GM21360 (cell line): ENCODE results near the gene TMEM217.
A peak's percentile ranks its signal among the peaks of the same experiment; 100 is the strongest.
"Not testable (repeated sequence)": the region's sequence is repeated elsewhere in the genome, so short reads cannot be mapped to it uniquely, and the experiment has no call there.

Experiments
- ATAC-seq: cut with Tn5 transposase; IDR thresholded peaks from one replicate; pipeline ENCODE4 v1.9.1; 2021; ENCODE audit warnings: mild to moderate bottlenecking, moderate library complexity; ENCODE audit not compliant: unreplicated experiment

The TMEM217 gene

GRCh38 chr6:37187321-37188022 lies 70.5 kb downstream of the TMEM217 start:
- ATAC-seq, result no peak

DNA sequence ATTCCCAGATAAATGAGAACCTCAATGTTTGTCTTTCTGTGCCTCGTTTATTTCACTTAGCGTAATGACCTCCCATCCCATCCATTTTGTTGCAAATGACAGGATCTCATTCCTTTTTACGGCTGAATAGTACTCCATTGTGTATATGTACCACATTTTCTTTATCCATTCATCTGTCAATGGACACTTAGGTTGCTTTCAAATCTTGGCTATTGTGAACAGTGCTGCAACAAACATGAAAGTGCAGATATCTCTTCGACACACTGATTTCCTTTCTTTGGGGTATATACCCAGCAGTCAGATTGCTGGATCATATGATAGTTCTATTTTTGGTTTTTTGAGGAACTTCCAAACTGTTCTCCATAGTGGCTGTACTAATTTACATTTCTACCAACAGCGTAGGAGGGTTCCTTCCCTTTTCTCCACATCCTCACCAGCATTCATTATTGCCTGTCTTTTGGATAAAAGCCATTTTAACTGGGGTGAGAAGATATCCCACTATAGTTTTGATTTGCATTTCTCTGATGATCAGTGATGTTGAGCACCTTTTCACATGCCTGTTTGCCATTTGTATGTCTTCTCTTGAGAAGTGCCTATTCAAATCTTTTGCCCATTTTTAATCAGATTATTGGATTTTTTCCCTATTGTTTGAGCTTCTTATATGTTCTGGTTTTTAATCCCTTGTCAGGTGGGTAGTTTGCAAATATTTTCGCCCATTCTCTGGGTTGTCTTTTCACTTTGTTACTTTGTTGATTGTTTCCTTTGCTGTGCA lies 71.8 kb downstream of the TMEM217 start:
- ATAC-seq, result not testable (repeated sequence)

DNA sequence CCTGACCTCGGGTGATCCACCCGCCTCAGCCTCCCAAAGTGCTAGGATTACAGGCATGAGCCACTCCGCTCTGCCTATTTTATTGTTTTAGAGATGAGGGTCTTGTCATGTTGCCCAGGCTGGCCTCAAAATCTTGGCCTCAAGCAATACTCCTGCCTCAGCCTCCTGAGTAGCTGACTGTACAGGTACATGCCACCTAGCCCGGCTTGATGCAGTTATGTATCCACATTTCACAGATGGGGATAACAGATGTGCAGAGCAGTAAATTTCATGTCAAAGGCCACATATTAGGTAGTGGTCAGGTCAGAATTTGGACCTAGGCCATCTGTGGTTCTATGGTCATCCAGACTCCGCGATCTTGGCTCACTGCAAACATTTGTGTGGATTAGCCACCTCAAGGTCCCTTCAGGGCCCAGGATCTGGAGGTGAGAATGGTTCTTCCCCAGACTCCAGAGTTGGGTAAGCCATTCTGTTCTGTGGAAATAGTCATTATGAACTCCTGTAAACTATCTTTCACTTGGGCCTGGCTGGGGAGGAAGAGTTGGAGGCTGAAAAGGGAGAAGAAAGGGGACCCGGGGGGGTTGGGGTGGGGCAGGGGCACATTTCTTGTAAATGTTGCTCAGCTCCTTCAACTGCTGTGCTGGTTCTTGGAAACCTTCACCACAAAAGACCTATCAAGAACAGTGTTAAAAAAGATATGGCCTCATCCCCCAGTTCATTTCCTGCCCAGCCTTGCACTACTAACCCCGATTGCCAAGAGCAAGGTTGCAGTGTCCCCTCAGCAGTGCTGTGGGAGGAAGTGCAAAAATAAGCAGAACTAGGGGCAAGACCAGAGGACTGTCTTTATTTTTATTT lies 75.0 kb downstream of the TMEM217 start:
- ATAC-seq, result no peak

DNA sequence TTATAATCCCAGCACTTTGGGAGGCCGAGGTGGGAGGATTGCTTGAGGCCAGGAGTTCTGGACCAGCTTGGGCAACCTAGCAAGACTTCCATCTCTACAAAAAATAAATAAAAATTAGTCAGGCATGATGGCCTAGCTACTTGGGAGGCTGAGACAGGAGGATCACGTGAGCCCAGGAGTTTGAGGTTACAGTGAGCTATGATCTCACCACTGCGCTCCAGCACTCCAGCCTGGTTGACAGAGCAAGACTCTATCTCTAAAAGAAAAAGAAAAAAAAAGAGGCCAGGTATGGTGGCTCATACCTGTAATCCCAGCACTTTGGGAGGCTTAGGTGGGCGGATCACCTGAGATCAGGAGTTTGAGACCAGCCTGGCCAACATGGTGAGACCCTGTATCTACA lies 77.3 kb downstream of the TMEM217 start:
- not testable (repeated sequence) for ATAC-seq

GRCh38 chr6:37180075-37180474 lies 77.9 kb downstream of the TMEM217 start:
- no peak for ATAC-seq

GRCh38 chr6:37177935-37178517 lies 79.9 kb downstream of the TMEM217 start:
- no peak for ATAC-seq

DNA sequence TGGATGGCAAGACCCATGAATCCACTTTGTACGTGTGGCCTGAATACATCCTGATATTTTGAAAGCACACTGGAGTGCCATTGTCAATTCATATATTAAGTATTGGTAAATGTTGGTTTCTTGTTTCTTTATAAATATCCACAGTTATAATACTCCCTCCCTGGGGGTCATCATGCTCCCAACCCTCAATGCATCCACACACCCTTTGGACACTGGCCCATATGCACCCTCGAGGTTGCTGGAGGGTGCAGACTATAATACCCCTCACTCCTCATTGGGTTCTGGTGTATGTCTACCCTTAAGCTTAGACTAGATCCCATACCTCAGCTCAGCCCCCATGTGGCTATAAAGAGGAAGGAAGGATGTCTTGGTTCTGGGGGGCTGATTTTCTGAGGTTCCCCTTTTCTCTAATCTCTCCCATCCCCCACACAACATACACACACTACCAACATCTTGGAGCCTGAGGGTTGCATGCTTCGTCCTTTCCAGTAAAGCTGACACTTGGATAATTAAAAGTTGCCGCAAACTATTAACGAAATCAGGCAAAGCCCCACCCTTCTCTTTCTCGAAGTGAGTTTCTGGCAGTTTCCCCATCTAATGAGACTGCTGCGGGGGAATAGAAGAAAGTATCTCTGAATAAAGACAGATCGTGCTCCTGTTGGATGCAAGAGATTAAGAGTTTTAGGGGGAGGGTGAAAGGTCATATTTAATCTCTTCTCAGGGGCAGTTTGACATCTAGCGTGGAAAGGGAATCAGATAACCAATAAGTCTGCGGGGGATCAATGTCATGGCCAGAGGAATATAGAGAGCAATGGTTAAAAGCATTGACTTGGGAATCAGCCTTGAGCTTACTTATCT lies 80.6 kb downstream of the TMEM217 start:
- no peak for ATAC-seq

DNA sequence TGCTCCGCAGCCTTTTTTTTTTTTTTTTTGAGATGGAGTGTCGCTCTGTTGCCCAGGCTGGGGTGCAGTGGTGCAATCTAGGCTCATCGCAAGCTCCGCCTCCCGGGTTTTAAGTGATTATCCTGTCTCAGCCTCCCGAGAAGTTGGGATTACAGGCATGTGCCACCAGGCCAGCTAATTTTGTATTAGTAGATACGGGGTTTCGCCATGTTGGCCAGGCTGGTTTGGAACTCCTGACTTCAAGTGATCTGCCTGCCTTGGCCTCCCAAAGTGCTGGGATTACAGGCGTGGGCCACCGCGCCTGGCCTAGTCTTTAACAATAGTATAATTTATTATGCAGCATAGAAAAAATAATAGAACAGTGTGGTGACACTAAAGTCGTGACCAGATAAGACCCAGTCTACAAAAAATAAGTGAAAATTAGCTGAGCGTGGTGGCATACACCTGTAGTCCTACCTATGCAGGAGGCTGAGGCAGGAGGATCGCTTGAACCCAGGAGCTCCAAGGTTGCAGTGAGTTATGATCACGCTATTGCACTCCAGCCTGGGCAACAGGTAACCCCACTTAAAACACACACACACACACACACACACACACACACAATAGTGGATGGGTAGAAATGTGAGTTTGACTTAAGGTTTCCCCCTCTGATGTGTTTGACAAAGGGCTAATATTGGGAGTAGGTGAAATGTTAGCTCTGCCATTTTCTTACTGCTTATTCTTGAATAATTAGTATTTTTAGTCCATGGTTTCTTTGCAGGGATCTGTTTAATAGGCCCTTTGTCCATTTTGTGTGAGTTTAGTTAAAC lies 81.5 kb downstream of the TMEM217 start:
- no peak for ATAC-seq

DNA sequence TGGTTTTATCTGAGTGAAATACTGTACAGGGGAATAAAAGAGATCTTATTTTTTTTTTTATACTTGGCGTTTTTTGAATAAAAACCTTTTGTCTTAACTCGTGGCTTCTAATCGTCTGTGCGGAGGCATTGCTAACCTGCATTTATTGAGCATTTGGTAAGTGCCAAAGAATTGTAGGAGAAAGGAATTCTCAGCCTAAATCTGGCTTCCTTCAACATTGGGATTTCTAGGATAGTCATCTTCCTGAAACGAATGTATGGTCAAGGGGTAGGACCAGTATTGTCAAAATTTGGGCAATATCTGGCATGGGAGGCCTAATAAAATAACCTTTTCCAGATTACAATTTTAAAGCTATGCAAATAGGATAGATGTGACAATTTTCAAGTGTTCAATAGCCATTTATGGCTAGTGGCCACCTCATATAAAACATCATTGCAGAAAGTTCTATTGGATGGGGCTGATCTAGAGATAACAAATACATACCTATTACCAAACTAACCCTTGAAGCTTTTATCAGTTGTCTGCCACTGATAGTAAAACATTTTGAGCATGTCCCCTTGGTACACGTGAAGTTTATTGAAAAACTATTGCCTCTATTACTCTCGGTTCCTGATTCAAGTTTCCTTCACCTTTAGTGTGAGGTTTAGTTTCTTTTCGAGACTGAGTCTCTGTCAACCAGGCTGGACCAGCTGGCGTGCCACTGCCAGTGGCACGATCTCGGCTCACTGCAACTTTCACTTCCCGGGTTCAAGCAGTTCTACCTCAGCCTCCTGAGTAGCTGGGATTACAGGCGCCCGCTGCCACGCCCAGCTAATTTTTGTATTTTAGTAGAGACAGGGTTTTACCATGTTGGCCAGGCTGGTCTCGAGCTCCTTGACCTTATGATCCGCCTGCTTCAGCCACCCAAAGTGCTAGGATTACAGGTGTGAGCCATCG lies 82.3 kb downstream of the TMEM217 start:
- no peak for ATAC-seq

DNA sequence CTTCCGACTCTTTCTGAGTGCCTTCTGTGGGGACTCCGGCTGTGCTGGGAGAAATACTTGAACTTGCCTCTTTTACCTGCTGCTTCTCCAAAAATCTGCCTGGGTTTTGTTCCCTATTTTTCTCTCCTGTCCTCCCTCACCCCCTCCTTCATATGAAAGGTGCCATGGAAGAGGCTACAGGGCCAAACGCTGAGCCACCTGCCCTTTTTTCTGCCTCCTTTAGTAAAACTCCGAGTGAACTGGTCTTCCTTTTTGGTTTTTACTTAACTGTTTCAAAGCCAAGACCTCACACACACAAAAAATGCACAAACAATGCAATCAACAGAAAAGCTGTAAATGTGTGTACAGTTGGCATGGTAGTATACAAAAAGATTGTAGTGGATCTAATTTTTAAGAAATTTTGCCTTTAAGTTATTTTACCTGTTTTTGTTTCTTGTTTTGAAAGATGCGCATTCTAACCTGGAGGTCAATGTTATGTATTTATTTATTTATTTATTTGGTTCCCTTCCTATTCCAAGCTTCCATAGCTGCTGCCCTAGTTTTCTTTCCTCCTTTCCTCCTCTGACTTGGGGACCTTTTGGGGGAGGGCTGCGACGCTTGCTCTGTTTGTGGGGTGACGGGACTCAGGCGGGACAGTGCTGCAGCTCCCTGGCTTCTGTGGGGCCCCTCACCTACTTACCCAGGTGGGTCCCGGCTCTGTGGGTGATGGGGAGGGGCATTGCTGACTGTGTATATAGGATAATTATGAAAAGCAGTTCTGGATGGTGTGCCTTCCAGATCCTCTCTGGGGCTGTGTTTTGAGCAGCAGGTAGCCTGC lies 83.2 kb downstream of the TMEM217 start:
- ATAC-seq, result no peak

GRCh38 chr6:37174196-37174514 lies 83.8 kb downstream of the TMEM217 start:
- no peak for ATAC-seq

DNA sequence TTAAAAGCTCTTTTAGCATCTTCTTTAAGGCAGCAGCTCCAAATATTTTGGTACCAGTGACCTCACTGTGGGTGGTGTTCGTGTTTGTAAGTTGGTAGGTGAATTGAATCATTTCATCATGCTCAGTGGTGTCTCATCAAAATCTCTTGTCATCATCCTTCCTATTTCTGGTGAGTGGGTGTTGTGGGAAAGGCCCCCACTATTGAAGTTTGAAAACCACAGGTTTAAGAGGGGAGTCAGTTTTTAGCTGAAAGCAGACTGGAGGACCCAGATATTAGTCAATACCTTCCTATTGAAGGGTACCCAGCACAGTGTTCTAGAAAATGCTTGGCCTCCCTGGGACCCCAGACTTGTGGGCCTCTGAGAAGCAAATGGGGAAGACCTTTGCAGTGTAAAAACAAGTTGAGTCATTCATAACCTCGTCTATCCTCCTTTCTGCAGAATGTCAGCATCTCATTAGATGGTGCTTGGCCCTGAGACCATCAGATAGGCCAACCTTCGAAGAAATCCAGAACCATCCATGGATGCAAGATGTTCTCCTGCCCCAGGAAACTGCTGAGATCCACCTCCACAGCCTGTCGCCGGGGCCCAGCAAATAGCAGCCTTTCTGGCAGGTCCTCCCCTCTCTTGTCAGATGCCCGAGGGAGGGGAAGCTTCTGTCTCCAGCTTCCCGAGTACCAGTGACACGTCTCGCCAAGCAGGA lies 84.3 kb downstream of the TMEM217 start:
- no peak for ATAC-seq

GRCh38 chr6:37172912-37173492 lies 84.9 kb downstream of the TMEM217 start:
- no peak for ATAC-seq

- peak; percentile 25 for ATAC-seq
Observed at GRCh38 chr6:37171970-37172812, 85.8 kb downstream of the TMEM217 start.

GRCh38 chr6:37171201-37171969 lies 86.6 kb downstream of the TMEM217 start:
- ATAC-seq, result no peak
